CD4-positive, alpha-beta T cell treated with Interleukin-6 at 100 ng/mL for 8 hours (primary cell): Measurements from ENCODE around the gene EPB41L4A.
"Not testable (repeated sequence)": the region's sequence is repeated elsewhere in the genome, so short reads cannot be mapped to it uniquely, and the experiment has no call there.

Source experiments
- DNase-seq: peaks from one replicate; pipeline ENCODE4 v3.0.0-alpha.2; 2020; ENCODE audit warnings: mixed read lengths, low spot score

EPB41L4A gene

GRCh38 chr5:112397690-112398089, 21.4 kb downstream of the EPB41L4A start:
- DNase-seq = no peak

GRCh38 chr5:112396430-112396829, 22.6 kb downstream of the EPB41L4A start:
- DNase-seq = no peak

GRCh38 chr5:112395299-112395698, 23.8 kb downstream of the EPB41L4A start:
- DNase-seq = not testable (repeated sequence)

- no peak for DNase-seq
Measured at GRCh38 chr5:112390327-112390726, 28.8 kb downstream of the EPB41L4A start.

DNA sequence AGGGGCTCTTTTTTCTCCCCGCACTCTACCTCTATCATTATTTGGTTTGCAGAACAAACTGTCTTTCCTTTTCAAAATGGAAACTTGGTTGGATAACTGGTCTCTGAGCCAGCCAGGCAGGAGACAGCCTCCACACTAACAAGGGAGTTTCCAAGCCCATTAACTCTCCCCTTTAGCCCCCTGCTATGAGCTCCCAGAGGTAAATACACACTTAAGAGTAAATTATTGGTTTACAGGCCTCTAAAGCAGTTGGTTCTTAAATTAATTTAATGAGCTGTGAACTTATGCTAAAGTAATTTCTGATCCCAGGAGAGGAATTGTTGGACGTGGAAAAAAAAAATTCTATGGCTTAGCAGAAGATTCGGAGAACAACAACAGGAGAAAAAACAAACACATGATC, 30.3 kb downstream of the EPB41L4A start:
- DNase-seq = no peak

DNA sequence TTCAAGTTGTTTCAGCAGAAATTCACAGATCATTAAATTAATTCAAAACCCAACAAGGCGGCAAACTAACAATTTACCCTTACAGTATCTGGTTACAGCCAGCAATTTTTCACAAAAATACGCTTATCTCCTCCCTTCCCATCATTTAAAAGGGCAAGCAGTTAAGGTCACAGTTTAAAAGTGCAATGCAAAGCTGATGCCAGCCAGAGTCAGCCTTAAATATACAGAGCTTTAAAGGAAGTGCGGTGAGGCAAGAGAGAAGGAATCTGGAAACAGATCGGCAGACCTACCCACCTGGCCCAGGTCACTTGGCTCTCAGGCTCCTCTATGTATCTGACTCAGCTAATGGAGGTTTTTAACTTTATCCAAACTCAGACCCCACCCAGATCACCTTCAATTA, 31.0 kb downstream of the EPB41L4A start:
- DNase-seq = no peak

GRCh38 chr5:112386766-112387165, 32.3 kb downstream of the EPB41L4A start:
- no peak for DNase-seq

- no peak for DNase-seq
Measured at GRCh38 chr5:112385969-112386368, 33.1 kb downstream of the EPB41L4A start.

GRCh38 chr5:112385566-112385965, 33.5 kb downstream of the EPB41L4A start:
- no peak for DNase-seq

DNA sequence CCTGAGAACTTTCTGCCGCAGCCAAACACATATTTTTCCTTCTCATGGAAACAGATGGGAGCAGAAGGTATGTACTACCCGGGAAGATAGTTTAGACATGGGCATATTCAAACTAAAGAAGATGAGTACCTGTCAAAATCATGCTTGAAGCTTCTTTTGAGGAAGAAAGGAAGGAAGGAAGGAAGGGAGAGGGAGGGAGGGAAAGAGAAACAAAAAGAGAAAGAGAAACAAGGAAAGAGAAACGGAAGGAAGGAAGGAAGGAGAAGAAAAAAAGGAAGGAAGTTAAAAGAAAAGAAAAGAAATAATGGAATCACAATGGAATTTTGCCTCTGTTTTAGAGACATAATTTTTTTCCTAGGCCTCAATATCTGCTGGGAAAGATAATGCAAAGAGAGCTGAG, 34.6 kb downstream of the EPB41L4A start:
- DNase-seq = no peak

GRCh38 chr5:112382886-112383285, 36.2 kb downstream of the EPB41L4A start:
- DNase-seq = no peak

DNA sequence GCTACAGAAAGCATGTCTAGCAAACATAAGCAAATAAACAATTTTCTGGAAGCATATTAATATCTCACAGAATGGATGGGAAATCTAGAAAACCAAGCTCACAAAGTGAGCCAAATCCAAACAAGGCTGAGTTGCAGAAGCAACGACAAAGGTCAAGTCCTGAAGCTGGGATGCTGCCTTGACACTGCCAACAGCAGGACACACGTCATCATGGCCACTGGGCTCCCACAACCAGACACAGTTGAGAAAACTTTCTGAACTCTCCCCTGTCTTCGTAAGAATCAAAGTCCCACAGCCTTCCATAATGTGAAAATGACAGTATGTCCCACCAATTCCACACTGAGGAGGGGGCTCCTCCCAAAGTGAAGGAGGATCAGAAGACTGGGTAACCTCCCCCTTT, 37.6 kb downstream of the EPB41L4A start:
- no peak for DNase-seq

DNA sequence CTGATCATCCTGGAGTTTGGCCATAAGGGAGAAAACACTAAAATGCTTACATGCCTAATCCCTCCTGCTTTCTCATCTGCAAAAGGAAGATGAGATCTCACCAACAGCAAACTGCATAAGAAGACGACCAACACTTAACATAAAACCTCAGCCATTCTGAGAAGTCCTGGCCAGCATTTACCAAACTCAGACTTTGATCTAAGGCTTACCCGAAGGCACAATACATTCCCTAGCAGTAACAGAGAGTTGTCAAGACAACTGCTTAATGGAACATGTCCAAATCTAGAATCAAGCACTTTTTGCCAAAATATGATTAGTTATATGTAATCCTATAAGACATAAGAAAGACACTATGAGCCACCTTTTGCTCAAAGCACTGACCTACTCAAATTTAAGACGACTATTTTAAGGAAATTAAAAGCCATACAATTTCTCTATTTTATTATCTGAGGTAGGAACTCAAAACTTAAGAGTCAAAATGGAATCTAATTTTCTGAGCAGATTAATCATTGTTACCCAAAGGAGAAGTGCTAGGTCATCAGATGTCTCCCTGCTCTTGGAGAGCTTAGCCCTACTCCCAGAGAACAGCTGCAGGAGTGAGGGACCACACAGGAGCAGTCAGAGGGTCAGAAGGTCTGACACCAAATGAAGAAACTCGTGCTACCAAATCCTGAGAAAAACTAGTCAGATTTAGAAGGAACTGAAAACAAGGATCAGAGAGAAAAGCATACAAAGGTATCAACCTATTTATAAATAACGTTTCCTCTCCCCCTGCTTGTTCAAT, 39.3 kb downstream of the EPB41L4A start:
- DNase-seq = no peak

- DNase-seq = no peak
Measured at GRCh38 chr5:112374818-112375217, 44.3 kb downstream of the EPB41L4A start.

DNA sequence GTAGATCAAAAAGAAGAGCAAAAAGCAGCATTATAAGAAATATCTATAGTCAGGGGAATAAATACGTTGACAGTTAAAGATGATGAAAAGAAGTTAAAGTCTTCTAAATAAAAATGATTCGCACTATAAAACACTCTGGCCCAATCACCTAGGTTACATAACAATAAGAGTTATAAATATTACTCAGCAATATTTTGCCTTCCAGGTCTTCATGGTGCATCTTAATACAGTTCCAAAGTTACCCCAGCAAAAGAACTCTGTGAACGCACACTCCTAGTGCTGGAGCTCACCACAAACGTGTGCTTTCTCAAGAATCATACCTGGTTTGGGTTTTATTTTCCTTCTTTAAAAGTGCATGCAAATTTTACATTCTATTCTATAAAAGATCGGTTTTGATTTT, 44.7 kb downstream of the EPB41L4A start:
- DNase-seq = no peak

- no peak for DNase-seq
Measured at GRCh38 chr5:112373885-112374284, 45.2 kb downstream of the EPB41L4A start.

GRCh38 chr5:112372543-112372942, 46.5 kb downstream of the EPB41L4A start:
- no peak for DNase-seq

DNA sequence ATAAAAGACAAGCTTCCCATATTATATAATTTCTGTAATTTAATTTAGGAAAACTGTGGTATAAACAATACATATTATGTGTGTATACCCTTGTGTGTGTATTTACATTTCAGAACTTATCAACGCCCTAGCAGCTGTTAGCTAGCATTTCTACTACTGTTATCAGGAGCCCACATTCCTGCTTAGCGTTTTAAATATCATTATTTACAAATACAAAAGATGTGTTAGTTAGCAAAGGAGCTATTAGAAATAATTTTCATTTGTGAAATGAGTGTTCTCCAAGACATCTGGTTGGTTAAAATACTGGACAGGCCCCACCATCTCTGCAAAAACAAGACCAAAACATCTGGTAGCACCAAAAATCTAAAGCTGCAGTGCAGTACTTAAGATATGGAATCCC, 48.0 kb downstream of the EPB41L4A start:
- DNase-seq = no peak

DNA sequence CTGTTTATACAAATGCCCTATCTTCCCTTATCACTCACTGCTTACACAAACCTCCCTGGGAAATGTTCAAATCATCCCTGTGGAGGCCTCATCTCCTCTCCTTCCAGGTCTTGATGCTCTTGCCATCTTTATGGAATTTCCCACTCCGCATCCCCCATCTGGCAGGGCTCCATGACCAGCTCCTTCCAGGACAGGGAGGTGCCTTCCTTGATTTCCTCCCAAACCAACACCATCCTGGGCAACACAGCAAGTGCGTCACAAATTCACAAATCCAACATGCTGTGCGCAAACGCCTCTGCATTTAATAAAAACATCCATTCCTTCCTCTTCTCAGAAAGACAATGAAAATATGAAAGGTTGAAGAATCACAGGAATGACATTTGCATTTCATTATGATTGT, 51.7 kb downstream of the EPB41L4A start:
- no peak for DNase-seq

DNA sequence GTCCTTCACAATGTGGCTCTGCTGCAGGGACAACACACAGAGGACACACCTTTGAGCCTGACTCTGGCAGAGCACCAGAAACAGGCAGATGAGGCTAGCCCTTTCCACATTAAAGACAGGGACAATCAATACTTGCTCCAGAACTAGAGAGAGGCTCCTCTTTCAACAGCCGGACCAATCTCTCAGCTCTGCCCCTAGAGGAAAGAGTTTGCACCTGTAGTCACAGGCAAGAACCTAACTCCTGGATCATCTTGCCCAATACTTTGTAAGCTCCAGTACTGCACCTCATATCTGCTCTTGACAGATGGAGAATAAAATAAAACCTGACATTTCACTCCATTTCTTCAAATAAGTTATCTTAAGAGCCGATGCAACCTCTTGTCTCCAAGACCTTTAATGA, 52.1 kb downstream of the EPB41L4A start:
- DNase-seq = no peak

- not testable (repeated sequence) for DNase-seq
Measured at GRCh38 chr5:112360740-112361139, 58.3 kb downstream of the EPB41L4A start.

DNA sequence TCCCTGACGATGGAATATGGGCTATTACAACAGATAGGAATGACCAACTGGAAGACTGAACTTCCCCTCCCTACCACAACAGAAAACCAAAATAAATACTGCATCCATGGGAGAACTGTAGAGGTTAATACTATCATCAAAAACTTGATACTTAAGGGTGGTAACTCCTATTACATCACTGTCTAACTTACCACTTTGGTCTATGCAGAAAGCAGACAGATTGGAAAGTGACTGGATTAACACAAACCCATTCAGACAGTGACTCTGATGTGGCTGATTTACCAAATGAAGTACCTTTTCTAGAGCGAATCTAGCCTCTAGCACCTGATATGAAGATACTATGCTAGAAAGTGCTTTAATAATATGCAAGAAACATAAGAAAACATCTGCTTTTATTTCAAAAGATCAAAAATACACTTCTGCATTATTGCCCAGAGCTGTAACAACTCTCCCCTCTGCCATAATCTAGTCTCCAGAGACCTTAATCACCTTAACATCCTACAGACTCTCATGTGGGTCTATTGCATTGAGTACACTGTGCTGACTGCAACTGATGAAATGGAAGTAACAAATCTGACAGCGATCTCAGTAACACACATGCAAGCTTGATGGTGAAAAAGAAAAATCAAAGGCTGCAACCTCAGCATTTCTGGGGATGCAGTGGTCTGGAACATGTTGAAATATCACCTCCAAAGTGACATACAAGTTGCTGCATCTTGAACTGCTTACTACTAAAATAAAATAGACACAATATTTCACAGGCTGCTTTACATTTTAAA, 62.7 kb downstream of the EPB41L4A start:
- no peak for DNase-seq

GRCh38 chr5:112355058-112355685, 63.9 kb downstream of the EPB41L4A start:
- no peak for DNase-seq
